CD14-positive monocyte (primary cell): ENCODE results near the gene ADK. TPM values are rescaled to one million over a fixed set of nuclear protein-coding genes. Genes with fewer than 3 reads are reported as not detected.

Source experiments
- DNase-seq, 3 donors: peaks; one replicate each; pipeline ENCODE4 v3.0.0-alpha.2; 2011 to 2022
- H2AFZ ChIP-seq: 2 replicates; pipeline ENCODE4 v1.6.0; 2012; ENCODE audit warnings: mild to moderate bottlenecking, low read depth, low read length, inconsistent platforms; ENCODE audit not compliant: insufficient read depth, poor library complexity, severe bottlenecking
- H3K27ac ChIP-seq, 2 donors: 1 replicate in 1 of 2; 2 replicates in 1 of 2; pipeline ENCODE4 v1.5.1; 2012 to 2013; ENCODE audit warnings: low read length in 2 of 2, control low read depth in 1 of 2, inconsistent platforms in 1 of 2, low read depth in 1 of 2, mild to moderate bottlenecking in 1 of 2
- H3K27me3 ChIP-seq, 2 donors: one replicate each; pipeline versions ENCODE4 v1.6.0 to v1.6.1; 2011 to 2013; ENCODE audit warnings: low read length in 2 of 2; ENCODE audit not compliant: control insufficient read depth in 2 of 2, insufficient read depth in 2 of 2
- H3K36me3 ChIP-seq, 2 donors: replicated peaks in 1 of 2; 1 replicate in 1 of 2; 2 replicates in 1 of 2; pipeline versions ENCODE4 v1.5.1 to v1.6.1; 2012 to 2013; ENCODE audit warnings: low read length in 2 of 2, control low read depth in 1 of 2, inconsistent platforms in 1 of 2, mild to moderate bottlenecking in 1 of 2; ENCODE audit not compliant: insufficient read depth in 2 of 2, control insufficient read depth in 1 of 2
- H3K4me1 ChIP-seq, 2 donors: 1 replicate in 1 of 2; 2 replicates in 1 of 2; pipeline versions ENCODE4 v1.5.1 to v1.6.1; 2012 to 2013; ENCODE audit warnings: low read length in 2 of 2, control low read depth in 1 of 2, inconsistent platforms in 1 of 2, mild to moderate bottlenecking in 1 of 2, moderate library complexity in 1 of 2; ENCODE audit not compliant: insufficient read depth in 2 of 2, control insufficient read depth in 1 of 2
- H3K4me2 ChIP-seq: replicated peaks from 2 replicates; pipeline ENCODE3; 2012; ENCODE audit warnings: low read length, moderate library complexity, mild to moderate bottlenecking; ENCODE audit not compliant: poor library complexity, severe bottlenecking; ENCODE audit errors: extremely low read depth
- H3K4me3 ChIP-seq, 3 experiments: fragments of 200-600 bp in 1 of 3; sonication (generic) in 1 of 3; replicated peaks in 1 of 3; 1 replicate in 2 of 3; 2 replicates in 1 of 3; pipeline ENCODE4 v1.5.1; 2011 to 2013; ENCODE audit warnings: low read length in 3 of 3, mild to moderate bottlenecking in 3 of 3, control low read depth in 2 of 3, low read depth in 2 of 3, inconsistent platforms in 1 of 3, moderate library complexity in 1 of 3
- H3K79me2 ChIP-seq: 2 replicates; pipeline ENCODE4 v1.6.0; 2012; ENCODE audit warnings: mild to moderate bottlenecking, control low read depth, inconsistent platforms, low read length, moderate library complexity; ENCODE audit not compliant: insufficient read depth
- H3K9ac ChIP-seq: 2 replicates; pipeline ENCODE4 v1.6.0; 2017; ENCODE audit warnings: low read length, mild to moderate bottlenecking; ENCODE audit not compliant: insufficient read depth, poor library complexity, severe bottlenecking
- H3K9me3 ChIP-seq, 2 donors: replicated peaks in 1 of 2; 1 replicate in 1 of 2; 2 replicates in 1 of 2; pipeline versions ENCODE4 v1.5.1 to v1.6.1; 2012 to 2013; ENCODE audit warnings: low read length in 2 of 2, control low read depth in 1 of 2; ENCODE audit not compliant: control insufficient read depth in 1 of 2, insufficient read depth in 1 of 2
- H4K20me1 ChIP-seq: 2 replicates; pipeline ENCODE4 v1.6.0; 2012; ENCODE audit warnings: mild to moderate bottlenecking, low read length, control low read depth, moderate library complexity; ENCODE audit not compliant: insufficient read depth
- H3K27ac Mint-ChIP-seq, 7 donors: one replicate each; pipeline ENCODE4 v1.8.0; 2020; ENCODE audit warnings: mild to moderate bottlenecking in 7 of 7, mixed read lengths in 7 of 7, moderate library complexity in 6 of 7, inconsistent platforms in 2 of 7
- H3K27me3 Mint-ChIP-seq, 3 donors: one replicate each; pipeline ENCODE4 v1.8.0; 2021 to 2022; ENCODE audit warnings: low read depth in 3 of 3, mild to moderate bottlenecking in 3 of 3, mixed read lengths in 3 of 3, moderate library complexity in 3 of 3, inconsistent platforms in 1 of 3
- H3K36me3 Mint-ChIP-seq, 2 donors: one replicate each; pipeline ENCODE4 v1.8.0; 2020; ENCODE audit warnings: mixed read lengths in 2 of 2, inconsistent platforms in 1 of 2, mild to moderate bottlenecking in 1 of 2
- H3K4me1 Mint-ChIP-seq: one replicate; pipeline ENCODE4 v1.8.0; 2020; ENCODE audit warnings: mild to moderate bottlenecking, mixed read lengths
- H3K4me3 Mint-ChIP-seq, 2 donors: one replicate each; pipeline ENCODE4 v1.8.0; 2020; ENCODE audit warnings: mild to moderate bottlenecking in 2 of 2, mixed read lengths in 2 of 2, moderate library complexity in 1 of 2
- H3K9me3 Mint-ChIP-seq, 7 donors: one replicate each; pipeline ENCODE4 v1.8.0; 2020 to 2022; ENCODE audit warnings: mixed read lengths in 7 of 7, mild to moderate bottlenecking in 6 of 7, moderate library complexity in 6 of 7, inconsistent platforms in 2 of 7
- CTCF ChIP-seq: fragments of 200-600 bp; IDR thresholded peaks from one replicate; pipeline ENCODE4 v1.8.0; 2022; ENCODE audit warnings: antibody characterized with exemption, mild to moderate bottlenecking
- WGBS: methylation state at CpG from one replicate; pipeline ENCODE4 v1.1.5; 2013; ENCODE audit warnings: missing lambda C conversion rate; ENCODE audit not compliant: insufficient coverage; 5-methylcytosine and 5-hydroxymethylcytosine counted together
- intact Hi-C, 2 donors: fragments of 100-400 bp; cut with micrococcal nuclease; formaldehyde crosslinking; loops; one replicate each; pipeline versions ENCODE4 v1.15.0 to v1.15.1; 2023
- polyA plus RNA-seq, 3 donors: library from polyadenylated mRNA; depleted of rRNA in 1 of 3; unstranded in 2 of 3; stranded (reverse) in 1 of 3; fragments of 300-500 nt in 2 of 3; fragments of >200 nt in 1 of 3; fragmentation: Illumina TruSeq in 2 of 3; gene quantifications; 1 replicate in 2 of 3; 2 replicates in 1 of 3; pipeline ENCODE4 v1.2.3, GENCODE V29; 2012 to 2021

The ADK gene
- polyA plus RNA-seq, 3 donors: 6.4 to 38.2 (median 35.7) TPM

GRCh38 chr10:74175510-74176379, 24.7 kb downstream of the ADK start:
- Mint-ChIP-seq H3K4me3 (peak overlapping the region; percentile 91 to 95), H3K27ac (peak overlapping the region; percentile 94 to 98 (median 97)), H3K27me3 (peaks cover 0 to 2% (median 0%) of the 10 kb centered on the region in 3 donors), H3K4me1 (peaks cover 23% of the 10 kb centered on the region), H3K9me3 (no peaks in the 10 kb centered on the region), H3K36me3 (no peaks in the 10 kb centered on the region)
- no peak for DNase-seq
- H3K27me3 ChIP-seq: no peaks in the 10 kb centered on the region
- no peak for TF ChIP-seq CTCF
- H3K9ac ChIP-seq: peak overlapping the region; percentile 98
- H4K20me1 ChIP-seq: no peaks in the 10 kb centered on the region
- no peaks in the 10 kb centered on the region for H3K9me3 ChIP-seq
- H3K4me2 ChIP-seq: peak overlapping the region; percentile 85
- 26% methylated on average over 3 of the region's 10 CpGs for WGBS
- peak overlapping the region; percentile 94 for H2AFZ ChIP-seq
- no peaks in the 10 kb centered on the region for H3K36me3 ChIP-seq
- peak overlapping the region; percentile 98 for H3K27ac ChIP-seq
- intact Hi-C loops: loop anchor here in 1 of 2 donors (5.0 kb wide), 2 partner anchors 33 to 37 kb away; no protein-coding TSS in a partner anchor
- H3K79me2 ChIP-seq: peaks cover 52% of the 10 kb centered on the region
- H3K4me1 ChIP-seq: peaks cover 26 to 33% of the 10 kb centered on the region in 2 donors
- peak overlapping the region; percentile 80 to 91 (median 85) for H3K4me3 ChIP-seq

- H4K20me1 ChIP-seq: no peaks in the 10 kb centered on the region
- H3K9ac ChIP-seq: peak overlapping the region; percentile 98
- TF ChIP-seq CTCF: no peak
- no peaks in the 10 kb centered on the region for H3K9me3 ChIP-seq
- under 1% methylated on average over 71 of the region's 72 CpGs for WGBS
- intact Hi-C loops: loop anchor here in 1 of 2 donors (1.0 to 5.0 kb wide), 3 partner anchors 10 to 36 kb away; no protein-coding TSS in a partner anchor
- peak overlapping the region; percentile 94 for H2AFZ ChIP-seq
- peaks cover 23% of the 10 kb centered on the region for H3K4me1 Mint-ChIP-seq
- peak overlapping the region; percentile 94 to 98 (median 97) for H3K27ac Mint-ChIP-seq
- no peaks in the 10 kb centered on the region for H3K36me3 ChIP-seq
- peak overlapping the region; percentile 91 to 95 for H3K4me3 Mint-ChIP-seq
- no peaks in the 10 kb centered on the region for H3K36me3 Mint-ChIP-seq
- peaks cover 26 to 33% of the 10 kb centered on the region in 2 donors for H3K4me1 ChIP-seq
- peak overlapping the region; percentile 98 for H3K27ac ChIP-seq
- H3K4me3 ChIP-seq: peak overlapping the region; percentile 80 to 91 (median 85)
- peak overlapping the region; percentile 85 for H3K4me2 ChIP-seq
- H3K9me3 Mint-ChIP-seq: no peaks in the 10 kb centered on the region
- DNase-seq: peak; percentile 98 to 99 (median 98)
- no peaks in the 10 kb centered on the region for H3K27me3 ChIP-seq
- peaks cover 0 to 2% (median 0%) of the 10 kb centered on the region in 3 donors for H3K27me3 Mint-ChIP-seq
- peaks cover 58% of the 10 kb centered on the region for H3K79me2 ChIP-seq
Measured at GRCh38 chr10:74176380-74177139, 25.5 kb downstream of the ADK start.
